ENCODE data around the gene PARD6G.

Gene PARD6G

DNA sequence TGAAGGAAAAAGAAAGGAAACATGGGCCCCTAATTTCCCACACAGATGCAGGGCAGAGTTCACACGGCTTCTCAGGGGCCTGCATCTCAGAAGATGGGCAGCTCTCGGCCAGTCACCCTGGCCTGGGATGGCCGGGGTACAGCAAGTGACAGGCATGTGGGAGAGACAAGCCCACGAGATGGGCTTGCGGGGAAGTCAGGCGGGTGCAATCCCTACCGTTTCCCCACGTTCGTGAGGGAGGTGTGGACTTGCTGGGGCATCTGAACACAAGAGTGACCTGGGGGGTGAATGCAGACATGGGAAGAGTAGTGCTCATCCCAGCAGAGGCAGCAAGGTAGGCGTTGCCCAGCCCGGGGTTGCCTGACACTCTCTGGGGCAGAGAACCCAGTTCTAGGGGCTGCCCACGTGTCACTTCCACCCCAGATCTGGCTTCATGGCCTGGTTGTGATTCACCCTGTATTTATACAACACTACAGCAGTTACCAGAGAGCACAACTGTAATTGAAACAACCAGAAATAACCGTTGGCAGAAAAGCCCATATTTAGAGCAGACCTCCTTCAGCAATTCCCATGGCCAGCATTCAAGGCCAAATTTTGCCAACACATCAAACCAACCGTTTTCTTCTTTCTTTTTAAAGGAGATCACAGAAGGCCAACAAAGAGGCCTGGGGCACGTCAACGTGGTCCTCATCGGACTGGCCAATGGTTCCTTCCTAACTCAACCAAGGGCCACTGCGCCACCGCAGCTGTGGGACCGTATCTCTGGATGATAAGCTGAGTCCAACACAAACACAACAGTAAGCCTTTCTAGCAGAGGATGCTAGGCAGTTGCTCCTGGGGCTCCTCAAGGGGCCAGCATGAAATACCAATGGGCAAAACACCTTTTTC, 58.4 kb downstream of the PARD6G start:
- DNase-seq = no peak

GRCh38 chr18:80187956-80188642, 59.2 kb downstream of the PARD6G start:
- no peak for DNase-seq

DNA sequence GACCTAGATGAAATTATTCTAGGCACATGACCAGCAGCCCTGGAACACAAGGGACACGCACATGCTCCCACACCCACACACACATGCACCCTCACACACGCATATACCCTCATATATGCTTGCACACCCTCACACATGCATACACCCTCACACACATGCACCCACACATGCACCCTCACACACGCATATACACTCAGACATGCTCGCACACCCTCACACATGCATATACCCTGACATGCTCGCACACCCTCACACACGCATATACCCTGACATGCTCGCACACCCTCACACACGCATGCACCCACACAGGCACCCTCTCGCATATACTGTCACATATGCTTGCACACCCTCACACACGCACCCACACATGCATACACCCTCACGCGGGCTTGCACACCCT, 61.8 kb downstream of the PARD6G start:
- DNase-seq = no peak

DNA sequence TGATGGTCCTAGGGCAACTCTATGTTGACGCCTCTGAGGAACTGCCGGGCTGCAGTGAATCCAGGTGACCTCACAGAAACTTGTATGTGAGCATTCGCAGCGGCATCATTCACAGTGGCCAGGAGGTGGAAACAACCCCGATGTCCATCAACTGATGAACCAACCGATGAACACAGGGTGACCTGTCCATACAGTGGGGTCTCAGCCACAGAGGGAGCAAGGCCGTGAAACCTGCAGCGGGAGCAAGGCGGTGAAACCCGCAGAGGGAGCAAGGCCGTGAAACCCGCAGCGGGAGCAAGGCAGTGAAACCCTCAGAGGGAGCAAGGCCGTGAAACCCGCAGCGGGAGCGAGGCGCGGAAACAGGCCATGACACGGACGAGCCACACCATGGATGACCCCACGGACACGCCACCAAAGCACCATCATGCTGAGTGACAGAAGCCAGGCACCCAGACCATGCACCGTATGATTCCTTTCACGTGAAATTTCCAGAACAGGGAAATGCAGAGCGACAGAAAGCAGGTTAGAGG, 63.0 kb downstream of the PARD6G start:
- DNase-seq = no peak

DNA sequence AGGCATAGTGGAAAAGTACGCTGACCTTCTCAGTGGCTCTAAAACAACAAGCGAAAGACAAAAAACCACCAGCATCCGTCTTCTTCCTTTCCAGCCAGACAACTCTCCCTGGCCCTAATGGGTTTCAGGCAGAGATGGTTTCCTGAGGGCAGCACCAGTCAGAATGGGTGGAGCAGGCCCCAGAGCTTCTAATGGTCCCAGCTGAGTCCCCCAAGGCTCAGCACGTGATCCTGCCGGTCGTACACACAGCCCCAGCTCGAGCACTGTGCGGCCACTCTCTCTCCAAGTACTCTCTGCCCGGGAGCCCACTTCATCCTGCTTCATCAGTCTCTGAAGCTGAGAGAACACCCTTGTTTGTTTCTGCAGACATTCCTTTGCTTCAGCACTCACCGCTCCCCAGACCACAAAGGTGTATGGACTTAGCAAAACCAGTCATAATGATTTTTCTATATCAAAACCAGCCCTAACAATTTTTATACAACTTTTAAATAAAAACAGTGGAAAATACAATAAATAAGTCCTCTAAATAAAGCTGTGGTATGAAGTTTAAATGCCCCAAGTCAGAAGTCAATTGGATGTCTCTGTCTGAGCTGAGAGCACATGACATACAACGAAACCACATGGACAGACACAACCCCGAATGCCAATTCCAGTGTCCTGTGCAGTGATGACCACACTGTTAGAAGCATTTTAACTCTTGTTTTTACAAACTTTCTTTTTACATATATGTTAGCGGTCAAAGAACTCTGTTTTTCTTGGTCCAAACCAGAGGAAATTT, 63.9 kb downstream of the PARD6G start:
- DNase-seq = no peak

DNA sequence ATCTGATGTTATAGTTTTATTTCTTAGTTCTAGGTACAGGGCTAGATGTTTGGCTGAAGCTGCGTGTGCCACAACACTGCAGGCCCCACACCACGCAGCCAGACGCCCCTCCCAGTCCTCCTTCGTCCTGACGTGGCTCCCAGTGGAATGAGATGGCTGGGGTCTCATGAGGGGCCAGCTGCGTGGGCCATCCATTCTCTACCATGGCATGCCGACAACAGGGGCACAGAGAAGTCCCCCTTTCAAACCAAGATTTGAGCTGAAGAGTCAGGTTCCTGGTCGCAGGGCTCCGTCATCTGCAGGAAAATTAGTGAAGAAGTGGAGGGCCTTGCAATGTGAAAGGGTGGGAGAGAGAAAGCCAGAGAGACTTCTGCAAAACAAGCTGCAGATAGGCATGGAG, 64.5 kb downstream of the PARD6G start:
- DNase-seq = no peak

- DNase-seq = no peak
Measured at GRCh38 chr18:80181642-80182461, 65.5 kb downstream of the PARD6G start.

GRCh38 chr18:80180778-80181564, 66.3 kb downstream of the PARD6G start:
- no peak for DNase-seq

DNA sequence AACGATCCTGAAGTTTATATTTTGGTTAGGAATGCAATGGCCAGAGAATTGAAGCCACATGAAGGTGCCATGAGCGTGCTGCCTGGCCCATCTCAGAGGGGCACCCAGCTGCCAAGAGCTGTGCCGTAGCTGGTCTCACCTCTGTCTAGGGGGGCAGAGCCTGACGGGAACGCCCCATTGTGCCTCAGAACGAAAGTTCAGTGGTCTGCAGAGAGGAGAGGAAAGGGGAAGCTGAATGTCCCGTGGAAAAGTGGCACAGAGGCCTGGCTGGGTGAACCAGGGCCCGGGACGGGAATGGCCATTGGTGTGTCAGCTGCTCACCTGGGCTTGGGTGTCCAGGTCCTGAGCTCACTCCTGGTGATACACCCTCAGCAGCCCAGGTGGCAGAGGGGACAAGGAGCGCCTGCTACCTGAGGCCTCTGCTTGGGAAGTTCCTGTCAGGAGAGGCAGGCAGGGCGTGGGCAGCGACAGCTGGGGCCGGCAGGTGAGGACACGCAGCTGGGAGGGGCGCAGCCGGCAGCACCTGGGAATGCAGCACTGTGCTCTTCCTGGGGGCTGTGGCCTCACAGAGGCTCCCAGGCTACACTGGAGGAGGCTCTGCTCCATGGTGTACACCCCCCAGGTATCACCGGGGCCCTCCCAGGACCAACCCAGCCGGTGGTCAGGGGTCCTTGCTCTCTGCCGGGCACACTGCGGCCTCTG, 67.3 kb downstream of the PARD6G start:
- no peak for DNase-seq

DNA sequence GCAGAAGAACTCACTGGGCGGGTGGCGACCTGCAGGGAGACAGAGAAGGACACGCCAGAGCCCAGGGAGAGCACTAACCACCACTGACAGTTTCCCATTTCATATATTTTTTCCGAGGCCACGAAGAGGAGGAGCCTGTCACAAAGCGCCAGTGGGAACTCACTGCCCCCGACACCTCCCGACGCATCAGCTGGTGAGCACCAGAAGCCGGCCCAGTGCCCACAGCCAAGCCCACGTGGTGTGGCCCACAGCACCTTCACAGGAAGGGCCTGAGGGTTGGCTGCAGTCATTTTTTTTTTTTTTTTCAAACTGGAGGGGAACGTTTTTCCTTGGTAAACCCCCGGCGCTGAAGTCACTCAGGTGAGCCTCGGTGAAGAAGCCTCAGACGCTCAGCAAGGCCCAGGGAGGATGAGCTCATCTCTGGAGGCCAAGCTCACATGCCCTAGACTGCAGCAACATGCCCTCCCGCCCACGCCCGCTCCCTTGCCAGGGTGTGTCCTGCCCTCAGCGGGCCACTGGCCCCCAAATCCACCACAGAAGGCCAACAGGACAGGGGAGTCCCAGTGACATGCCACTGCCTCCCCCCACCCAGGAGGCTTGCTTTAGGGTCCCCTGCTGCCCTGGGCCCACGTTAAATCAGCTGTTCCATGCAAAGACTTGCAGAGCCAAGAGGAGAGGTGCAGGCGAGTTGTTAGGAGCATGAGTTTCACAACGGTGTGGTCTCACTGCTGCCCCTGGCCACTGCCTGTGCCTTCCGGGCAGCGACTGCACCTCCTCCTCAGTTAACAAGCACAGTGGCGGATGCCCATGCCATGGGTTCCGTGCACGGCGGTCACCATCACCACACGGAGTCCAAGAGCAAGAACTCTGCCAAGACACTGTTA, 68.1 kb downstream of the PARD6G start:
- DNase-seq = no peak

- no peak for DNase-seq
Measured at GRCh38 chr18:80177128-80177527, 70.2 kb downstream of the PARD6G start.

GRCh38 chr18:80176334-80177073, 70.8 kb downstream of the PARD6G start:
- no peak for DNase-seq

- DNase-seq = peak; percentile 81
Measured at GRCh38 chr18:80175451-80176204, 71.7 kb downstream of the PARD6G start.

DNA sequence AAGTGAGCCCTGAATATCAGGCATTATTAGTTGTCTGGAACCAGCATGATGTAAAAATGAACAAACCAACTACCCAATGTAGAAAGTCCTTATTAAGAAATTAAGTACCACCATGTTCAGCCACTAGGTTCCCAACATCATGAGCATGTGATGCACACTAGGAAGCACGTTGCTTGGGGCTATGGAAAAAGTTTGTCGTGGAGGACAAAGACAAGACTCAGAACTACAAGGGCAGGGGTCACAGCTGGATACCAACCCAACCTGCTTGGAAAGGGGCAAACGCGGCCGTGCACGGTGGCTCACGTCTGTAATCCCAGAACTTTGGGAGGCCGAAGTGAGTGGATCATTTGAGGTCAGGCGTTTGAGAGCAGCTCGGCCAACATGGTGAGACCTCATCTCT, 74.3 kb downstream of the PARD6G start:
- DNase-seq = no peak

GRCh38 chr18:80172056-80172455, 75.3 kb downstream of the PARD6G start:
- peak; percentile 47 for DNase-seq

- DNase-seq = peak; percentile 56
Measured at GRCh38 chr18:80171054-80171872, 76.1 kb downstream of the PARD6G start.

DNA sequence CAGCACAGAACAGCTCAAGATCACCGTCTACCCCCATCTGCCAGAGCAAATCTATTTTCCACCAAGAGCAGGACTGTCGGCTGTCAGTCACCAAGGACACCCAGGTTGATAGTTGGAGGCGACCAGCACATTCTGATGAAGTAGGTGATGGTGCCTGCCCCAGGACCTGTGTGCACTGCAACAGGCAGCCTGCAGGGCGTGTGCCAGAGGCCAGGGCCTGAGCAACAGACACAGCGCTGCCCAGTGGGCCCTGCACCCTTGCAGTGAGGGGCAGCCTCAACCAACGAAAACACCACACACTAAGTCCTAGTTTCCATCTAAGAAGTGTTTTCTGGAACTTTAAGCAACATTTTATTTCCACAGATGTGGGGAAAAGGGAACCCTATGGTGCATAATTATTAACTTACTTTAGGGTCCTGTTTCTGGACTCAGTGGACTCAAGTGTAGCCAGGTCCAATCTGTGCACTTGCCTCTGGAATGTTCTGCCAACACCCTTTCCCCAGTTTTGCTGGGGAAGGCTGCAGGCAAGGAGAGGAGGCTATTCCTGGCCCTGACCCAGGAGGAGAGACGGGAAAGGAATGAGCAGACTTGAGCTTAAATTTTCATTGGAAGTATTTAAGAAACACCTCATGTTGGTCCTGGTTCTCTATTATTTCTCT, 76.8 kb downstream of the PARD6G start:
- no peak for DNase-seq
